Nucleus accumbens (tissue), 56 donors: ENCODE results near the gene LSG1.

ENCODE experiments used
- DNase-seq, 56 donors: peaks; one replicate each; lab custom pipeline; 2025; lab: John Stamatoyannopoulos, UW

The LSG1 gene

GRCh38 chr3:194671900-194672808, at the start of gene LSG1:
LSG1 (minus strand) TSS chr3:194672191; CDS start chr3:194672162, 29 bp downstream.
- DNase-seq, result peak in 55 of 56 donors; percentile 32 to 94 (median 83)

GRCh38 chr3:194720048-194720447, 48.1 kb upstream of the LSG1 start:
- DNase-seq, result no peak

- no peak for DNase-seq
Observed at GRCh38 chr3:194718079-194718478, 46.1 kb upstream of the LSG1 start.

- no peak for DNase-seq
Observed at GRCh38 chr3:194715022-194715800, 43.2 kb upstream of the LSG1 start.

DNA sequence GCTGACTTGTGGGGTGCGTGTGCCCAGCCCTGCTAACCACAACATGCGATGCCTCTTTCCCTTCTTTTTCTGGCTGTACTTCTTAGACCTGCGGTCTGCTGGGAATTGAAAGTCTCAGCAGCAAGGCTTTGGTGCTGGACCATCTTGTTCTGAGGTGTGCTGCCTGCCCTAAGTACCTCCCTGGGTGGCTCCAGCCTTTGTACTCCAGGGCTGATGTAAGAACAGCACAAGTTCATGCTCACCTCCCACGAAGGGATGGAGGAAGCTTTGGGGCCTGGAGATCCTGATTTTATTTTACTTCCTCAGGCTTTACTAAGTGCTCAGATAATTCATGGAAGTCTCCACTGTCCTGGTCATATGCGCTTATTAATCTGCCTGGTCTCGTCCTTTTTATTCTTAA, 42.6 kb upstream of the LSG1 start:
- DNase-seq, result no peak

DNA sequence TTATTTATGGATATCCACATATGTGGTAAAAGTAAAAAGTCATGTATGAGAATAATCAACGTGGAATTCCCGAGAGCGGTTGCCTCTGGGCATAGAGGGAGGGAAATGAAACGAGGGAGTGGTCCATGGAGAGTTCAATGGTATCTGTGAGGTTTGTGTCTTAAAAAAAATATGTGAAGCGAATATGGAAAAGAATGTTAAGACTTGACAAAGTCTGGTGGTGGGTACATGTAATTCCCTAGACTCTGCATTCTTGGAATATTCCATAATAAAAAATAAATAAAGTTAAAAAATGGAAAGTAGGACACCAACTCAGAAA, 42.1 kb upstream of the LSG1 start:
- DNase-seq, result no peak

GRCh38 chr3:194713299-194714136, 41.5 kb upstream of the LSG1 start:
- DNase-seq, result no peak

DNA sequence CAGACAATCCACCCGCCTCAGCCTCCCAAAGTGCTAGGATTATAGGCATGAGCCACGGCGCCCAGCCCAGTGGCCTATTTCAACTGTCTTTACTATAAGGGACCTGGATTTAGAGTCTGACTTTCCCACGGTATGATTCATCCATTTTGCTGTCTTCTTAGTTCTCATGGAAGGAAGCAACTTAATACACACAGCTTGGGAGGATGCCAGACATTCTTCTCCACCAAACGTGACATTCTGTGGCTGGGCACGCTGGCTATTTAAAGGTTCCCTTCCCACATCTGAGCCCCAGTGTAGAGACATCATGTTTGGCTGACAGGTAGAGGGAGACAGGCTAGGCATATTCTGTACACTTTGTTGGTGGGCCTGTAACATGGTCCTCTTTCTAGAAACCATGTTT, 39.9 kb upstream of the LSG1 start:
- DNase-seq, result no peak

DNA sequence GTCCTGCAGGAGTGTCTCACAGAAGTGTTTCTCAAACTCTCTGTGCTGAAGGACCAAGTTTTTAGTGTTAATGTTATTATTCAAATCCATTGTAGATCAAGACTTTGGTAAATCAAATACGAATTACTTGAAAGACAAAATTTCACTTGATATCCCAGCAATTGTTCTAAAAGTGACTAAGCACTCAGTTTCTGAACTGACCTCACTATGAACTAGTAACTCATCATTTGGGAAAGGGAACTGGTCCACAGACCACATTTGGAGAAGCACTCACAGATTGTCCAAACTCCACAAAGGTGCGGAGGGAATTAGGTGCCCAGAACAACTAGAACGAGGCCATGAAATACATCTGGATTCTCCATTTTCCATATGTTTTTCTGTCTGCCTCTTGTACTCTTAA, 39.3 kb upstream of the LSG1 start:
- no peak for DNase-seq

- no peak for DNase-seq
Observed at GRCh38 chr3:194707147-194707540, 35.2 kb upstream of the LSG1 start.

DNA sequence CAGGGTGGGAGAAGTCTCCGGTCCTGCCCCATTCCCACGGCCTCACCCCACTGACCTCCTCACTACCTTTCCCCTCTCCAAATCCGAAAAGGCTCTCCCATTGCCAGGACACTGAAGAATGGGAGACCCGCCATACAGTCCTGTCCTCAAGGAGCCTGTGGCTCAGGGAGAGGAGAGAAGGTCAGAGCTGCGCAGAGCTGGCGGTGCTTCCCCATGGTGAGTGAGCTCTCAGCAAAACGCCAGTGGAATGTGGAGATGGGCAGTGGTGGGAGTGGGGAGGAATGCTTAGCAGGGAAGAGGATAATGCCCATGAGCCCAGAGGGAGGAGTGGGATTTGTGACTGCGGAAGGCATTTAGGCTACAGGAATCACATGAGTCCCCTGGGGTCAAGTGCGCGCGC, 33.8 kb upstream of the LSG1 start:
- DNase-seq, result no peak

GRCh38 chr3:194705227-194705626, 33.2 kb upstream of the LSG1 start:
- DNase-seq, result no peak

DNA sequence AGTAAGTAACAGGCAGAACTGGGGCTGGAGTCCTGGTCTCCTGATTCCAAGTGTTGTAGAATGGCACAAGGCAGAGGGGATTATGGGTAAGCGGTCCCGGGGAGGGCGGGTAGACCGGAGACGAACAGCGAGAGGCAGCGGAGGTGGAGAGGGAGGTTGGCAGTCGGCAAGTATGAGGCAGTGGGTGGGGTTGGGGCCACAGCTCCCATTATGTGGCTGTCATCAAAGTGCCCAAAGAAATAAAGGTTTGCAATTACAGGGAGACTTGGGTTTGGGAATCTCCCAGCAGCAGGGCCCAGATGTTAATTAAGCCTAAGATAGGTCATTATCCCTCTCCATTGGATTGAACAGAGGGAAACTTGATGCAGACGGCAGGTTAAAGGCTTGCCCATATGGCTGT, 30.6 kb upstream of the LSG1 start:
- DNase-seq, result no peak

- no peak for DNase-seq
Observed at GRCh38 chr3:194696702-194697101, 24.7 kb upstream of the LSG1 start.

- DNase-seq, result peak in 1 of 56 donors; percentile 2
Observed at GRCh38 chr3:194691481-194692283, 19.7 kb upstream of the LSG1 start.

- DNase-seq, result peak in 1 of 56 donors; percentile 4
Observed at GRCh38 chr3:194690501-194691372, 18.7 kb upstream of the LSG1 start.

GRCh38 chr3:194689493-194689944, 17.5 kb upstream of the LSG1 start:
- no peak for DNase-seq

GRCh38 chr3:194688946-194689345, 17.0 kb upstream of the LSG1 start:
- DNase-seq, result no peak

GRCh38 chr3:194688200-194688740, 16.3 kb upstream of the LSG1 start:
- DNase-seq, result peak in 1 of 56 donors; percentile 6
